Colon (tissue), 2 donors: ENCODE results near the gene PTCD1.
"Not testable (repeated sequence)": the region's sequence is repeated elsewhere in the genome, so short reads cannot be mapped to it uniquely, and the experiment has no call there.

ENCODE experiments used
- FAIRE-seq: peaks from 2 replicates; lab custom pipeline; 2012; peaks lifted over from hg19 to GRCh38; lab: Jason Lieb, UNC
- donor health status: control.
- donor health status: control.

Gene PTCD1

GRCh38 chr7:99407872-99408378 is 30.7 kb downstream of the PTCD1 start:
- FAIRE-seq = no peak

DNA sequence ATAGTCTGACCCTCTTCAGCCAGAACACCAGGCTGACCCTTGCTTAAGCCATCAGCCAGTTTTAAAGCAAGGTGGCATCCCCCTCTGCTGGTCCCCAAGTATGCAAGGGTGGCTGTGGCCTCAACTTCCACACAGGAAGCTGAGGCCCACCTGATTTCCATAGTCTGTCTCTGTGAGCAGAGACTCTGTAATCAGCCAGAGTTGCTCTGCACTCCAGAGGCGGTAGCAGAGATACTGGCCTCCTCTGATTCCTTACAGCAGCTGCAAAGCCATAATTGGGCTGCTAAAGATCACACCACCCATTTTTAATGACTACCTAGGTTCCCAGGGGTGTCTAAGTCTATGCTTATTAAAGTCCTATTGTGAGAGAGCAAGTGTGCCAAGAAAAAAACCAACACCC is 32.0 kb downstream of the PTCD1 start:
- FAIRE-seq = no peak

GRCh38 chr7:99404977-99405320 is 33.6 kb downstream of the PTCD1 start:
- FAIRE-seq = no peak

DNA sequence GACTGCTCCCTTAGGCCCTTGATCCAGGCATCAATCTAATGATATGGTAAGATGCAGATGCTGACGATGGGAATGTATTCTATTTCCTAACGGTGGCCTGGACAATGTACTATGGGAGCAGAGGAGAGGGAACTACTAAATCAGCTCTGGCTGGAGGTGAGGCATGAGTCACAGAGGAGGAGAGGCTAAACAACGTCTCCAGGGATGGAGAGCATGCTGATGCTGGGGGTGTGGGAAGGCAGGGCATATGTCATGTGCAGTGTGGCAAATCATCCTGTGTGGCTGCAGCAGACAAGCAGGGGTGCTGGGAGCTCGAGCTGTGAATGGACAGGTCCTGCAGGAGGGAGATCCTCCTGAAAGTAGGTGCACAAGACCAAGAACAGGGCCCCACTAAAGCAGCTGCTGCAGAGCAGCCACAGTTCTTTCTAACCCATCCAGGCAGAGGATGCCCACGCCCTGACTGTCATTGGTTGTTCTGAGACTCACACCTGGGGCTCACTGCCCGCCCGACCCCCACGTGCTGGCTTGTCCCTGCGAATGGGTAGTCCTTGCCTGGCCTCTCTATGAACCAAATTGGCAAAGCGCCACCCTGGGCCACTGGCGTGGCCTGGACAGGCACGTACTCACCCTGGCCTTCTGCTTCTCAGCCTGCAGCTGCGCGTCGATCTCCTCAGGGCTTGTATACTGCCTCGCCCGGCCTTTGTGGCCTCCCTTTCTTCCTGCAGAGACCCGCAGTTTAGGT is 34.2 kb downstream of the PTCD1 start:
- no peak for FAIRE-seq

GRCh38 chr7:99403764-99404163 is 34.8 kb downstream of the PTCD1 start:
- no peak for FAIRE-seq

GRCh38 chr7:99402854-99403253 is 35.7 kb downstream of the PTCD1 start:
- FAIRE-seq = no peak

DNA sequence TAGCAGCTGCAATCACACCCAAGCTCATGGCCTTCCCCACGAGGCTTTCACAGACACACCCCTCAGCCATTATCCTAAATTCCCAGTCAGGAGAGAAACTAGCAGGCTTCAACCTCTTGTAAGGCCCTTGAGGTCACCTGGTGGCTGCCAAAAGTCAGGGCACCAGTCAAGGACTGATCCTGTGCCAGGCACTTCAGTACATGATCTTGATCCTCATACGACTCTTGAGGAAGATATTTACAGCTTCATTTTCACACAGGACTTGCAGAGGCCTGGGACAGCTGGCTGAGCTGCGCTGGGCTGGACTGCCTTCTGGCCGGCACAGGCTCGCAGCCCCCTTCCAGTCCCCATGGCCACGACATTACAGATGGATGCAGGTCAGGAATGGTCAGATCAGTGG is 39.0 kb downstream of the PTCD1 start:
- no peak for FAIRE-seq

DNA sequence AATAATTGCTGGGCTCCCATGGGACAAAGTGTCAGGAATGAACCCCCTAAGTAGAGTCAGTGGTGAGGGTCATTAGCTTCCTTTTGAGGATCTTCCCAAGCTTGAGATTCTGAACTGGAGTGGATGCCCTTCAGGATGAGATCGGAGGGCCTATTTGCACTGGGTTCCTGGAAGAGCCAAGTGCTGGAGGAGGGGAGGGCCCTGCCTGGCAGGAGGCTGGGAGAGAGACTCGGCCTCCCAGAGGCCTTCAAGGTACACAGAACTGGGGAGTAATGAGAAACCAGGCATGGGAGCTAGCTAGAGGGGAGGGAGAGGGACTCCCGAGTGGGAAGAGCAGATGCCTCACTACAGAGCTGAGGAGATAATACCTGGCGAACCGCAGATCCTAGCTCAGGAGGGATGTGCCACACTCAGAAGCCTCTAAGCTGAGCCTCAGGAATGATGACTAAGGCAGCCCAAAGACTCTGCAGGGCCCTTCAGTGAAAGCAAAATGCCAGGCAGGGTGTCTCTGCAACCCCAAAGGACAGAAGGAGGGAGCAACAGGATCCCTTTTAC is 39.6 kb downstream of the PTCD1 start:
- FAIRE-seq = no peak

DNA sequence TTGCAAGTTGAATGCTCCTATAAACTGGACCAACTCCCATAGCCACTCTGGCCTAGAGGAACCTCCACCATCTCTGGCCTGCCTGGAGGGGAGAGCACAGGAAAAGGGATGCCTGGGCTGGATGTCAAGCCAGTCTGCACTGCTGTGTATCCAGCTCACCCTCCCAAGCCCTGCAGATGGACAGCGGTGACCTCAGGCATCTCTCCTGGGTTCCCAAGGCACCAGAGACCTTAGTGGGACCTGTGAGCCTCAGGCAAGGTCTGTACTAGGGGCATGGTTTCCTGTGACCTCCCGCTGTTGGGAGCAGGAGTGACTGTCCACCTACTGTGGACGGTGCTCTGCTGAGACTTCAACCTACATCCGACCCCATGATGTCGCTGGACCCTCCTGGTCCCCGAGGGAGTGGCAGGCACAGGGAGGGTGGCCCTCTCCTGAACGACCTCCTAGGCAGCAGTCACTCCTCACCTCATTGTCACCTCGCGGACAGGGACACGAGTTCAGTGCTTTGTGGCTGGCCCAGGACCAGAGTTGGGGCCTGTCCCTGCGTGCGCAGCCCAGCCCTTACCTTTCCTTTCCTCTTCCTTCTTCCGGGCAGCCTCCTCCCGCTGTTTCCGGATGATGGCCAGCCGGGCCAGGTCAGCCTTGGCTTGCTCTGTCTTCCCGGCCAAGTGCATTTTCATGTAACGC is 41.2 kb downstream of the PTCD1 start:
- no peak for FAIRE-seq

DNA sequence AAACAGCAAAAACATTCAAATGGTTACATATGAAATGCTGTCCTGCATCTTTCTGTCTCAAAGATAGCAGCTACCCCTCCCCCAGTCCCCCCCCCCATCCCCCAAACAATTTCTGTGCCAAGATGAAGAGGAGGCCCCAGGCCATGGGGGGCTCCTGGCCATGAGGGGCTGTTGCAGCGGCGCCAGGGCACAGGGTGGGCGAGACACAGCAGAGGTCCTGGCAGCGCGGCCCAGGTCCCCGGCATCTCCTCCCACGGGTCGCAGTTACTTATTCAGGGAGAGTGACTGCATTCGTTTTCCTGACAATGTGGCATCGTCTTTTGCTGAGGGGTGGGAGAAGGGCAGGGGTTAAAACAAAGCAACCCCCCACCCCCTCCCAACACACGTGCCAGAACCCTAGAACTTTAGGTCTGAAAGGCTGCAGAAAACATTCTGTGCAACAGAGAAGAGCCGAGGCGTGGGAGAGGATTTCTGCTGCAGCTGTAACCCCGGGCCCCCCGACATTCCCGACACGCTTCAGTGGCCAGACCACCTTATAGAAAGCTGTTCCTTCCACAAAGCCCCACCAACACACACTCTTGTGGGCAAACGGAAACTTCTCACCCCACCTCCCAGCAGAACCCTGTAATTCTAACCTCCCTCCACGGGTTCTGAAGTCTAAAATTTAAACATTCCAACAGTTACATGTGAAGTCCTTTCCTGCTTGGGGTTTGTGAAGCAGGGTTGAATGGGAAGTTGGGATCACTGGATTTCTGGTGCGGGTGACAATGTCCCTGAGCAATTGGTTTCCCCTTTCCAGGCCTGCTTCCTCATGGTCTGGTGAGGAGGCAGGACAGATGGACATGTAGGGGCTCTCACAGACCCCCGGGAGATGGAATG is 41.9 kb downstream of the PTCD1 start:
- no peak for FAIRE-seq

GRCh38 chr7:99395616-99396327 is 42.8 kb downstream of the PTCD1 start:
- FAIRE-seq = no peak

GRCh38 chr7:99394188-99394502 is 44.5 kb downstream of the PTCD1 start:
- FAIRE-seq = no peak

DNA sequence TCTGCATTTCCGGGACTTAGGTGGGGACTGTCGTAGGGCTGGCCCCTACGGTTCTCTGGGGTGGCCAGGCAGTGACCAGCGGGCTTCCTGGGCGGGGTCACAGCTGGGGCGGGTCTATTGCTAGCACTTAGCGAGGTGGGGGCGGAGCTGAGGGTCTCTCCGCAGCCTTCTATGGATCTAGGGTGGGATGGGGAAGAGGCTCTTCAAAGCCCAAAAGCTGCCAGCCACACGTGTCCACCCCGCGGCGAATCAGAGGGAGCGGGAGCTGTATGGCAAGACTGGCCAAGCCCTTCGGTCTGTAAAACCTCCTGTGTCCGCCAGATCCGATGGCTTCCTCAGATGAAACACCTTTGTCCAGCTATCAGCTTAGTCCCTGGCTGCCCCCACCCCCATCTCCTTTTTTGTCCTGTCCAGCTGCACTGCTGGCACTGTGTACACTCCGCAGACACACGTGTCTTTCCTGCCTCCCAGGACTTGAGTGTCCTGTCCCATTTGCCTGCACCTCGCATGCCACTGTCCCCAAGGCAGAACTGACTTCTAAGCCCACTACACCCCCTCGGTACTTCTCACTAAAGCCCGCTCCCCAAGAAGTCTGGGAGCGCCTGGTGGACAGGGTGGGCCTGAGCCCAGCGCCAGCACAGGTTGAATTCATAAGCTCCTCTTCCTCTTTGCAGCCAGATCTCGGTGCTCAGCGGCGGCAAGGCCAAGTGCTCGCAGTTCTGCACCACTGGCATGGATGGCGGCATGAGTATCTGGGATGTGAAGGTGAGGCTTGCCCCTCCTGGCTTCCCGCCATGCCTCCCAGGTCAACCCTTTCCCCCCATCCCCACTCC is 45.0 kb downstream of the PTCD1 start:
- no peak for FAIRE-seq

- FAIRE-seq = no peak
Measured at GRCh38 chr7:99392659-99393354, 45.8 kb downstream of the PTCD1 start.

GRCh38 chr7:99392046-99392445 is 46.6 kb downstream of the PTCD1 start:
- no peak for FAIRE-seq

DNA sequence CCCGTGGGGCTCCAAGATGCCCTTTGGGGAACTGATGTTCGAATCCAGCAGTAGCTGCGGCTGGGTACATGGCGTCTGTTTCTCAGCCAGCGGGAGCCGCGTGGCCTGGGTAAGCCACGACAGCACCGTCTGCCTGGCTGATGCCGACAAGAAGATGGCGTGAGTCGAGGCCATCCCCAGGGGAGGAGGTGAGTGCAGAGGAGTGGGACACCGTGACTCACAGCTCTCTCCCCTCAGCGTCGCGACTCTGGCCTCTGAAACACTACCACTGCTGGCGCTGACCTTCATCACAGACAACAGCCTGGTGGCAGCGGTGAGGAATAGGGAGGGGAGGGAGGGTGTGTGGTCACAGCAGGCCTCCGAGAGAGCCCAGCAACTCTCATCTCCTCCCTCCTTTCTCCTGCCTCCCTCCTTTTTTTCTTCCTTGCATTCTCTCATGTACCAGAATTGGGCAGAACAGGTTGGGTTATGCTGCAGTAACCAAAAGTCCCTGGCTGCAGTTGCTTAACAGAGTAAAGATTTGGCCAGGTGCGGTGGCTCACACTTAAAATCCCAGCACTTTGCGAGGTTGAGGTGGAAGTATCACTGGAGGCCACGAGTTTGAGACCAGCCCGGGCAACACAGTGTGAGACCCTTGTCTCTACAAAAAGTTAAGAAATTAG is 47.5 kb downstream of the PTCD1 start:
- no peak for FAIRE-seq

DNA sequence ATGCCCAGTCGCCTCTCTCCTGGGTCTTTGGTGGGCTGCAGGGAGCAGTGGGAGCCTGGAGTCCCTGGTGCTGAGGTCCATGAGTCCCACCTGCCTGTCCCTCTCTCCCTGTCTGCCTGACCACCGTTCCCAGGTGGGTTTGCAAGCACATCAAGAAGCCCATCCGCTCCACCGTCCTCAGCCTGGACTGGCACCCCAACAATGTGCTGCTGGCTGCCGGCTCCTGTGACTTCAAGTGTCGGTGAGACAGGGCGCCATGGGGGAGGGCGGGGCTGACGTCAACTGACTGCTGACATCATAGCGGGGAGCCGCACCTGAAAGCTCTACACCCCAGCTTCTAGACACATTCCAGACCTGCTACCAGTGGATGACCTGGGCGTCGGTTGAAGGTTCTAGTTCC is 48.8 kb downstream of the PTCD1 start:
- FAIRE-seq = no peak

- FAIRE-seq = no peak
Measured at GRCh38 chr7:99387912-99388311, 50.7 kb downstream of the PTCD1 start.

- not testable (repeated sequence) for FAIRE-seq
Measured at GRCh38 chr7:99387239-99387635, 51.4 kb downstream of the PTCD1 start.
